GM12892 (cell line): ENCODE data around the gene ZMIZ2.
"Not testable (repeated sequence)": the region's sequence is repeated elsewhere in the genome, so short reads cannot be mapped to it uniquely, and the experiment has no call there.

Experiments used
- POLR2A ChIP-seq: IDR thresholded peaks from 2 replicates; pipeline ENCODE4 v1.6.1; 2011; ENCODE audit warnings: low read depth, low read length, control low read depth
- POLR2AphosphoS5 ChIP-seq: IDR thresholded peaks from 2 replicates; pipeline ENCODE4 v1.6.1; 2011; ENCODE audit warnings: low read depth, low read length, control low read depth

- TF ChIP-seq POLR2A, POLR2AphosphoS5: not testable (repeated sequence)
Observed at GRCh38 chr7:44774486-44774885, 25.8 kb downstream of the ZMIZ2 start.
